Glomerular endothelial cell (primary cell): ENCODE data around the gene SMARCD2. TPM values are rescaled to one million over a fixed set of nuclear protein-coding genes. Genes with fewer than 3 reads are reported as not detected.

Source experiments
- DNase-seq: peaks from one replicate; pipeline ENCODE4 v3.0.0-alpha.2; 2011; ENCODE audit warnings: low read depth, low spot score; ENCODE audit errors: extremely low read depth
- total RNA-seq: library from RNA; depleted of rRNA; stranded (reverse); fragments of >200 nt; gene quantifications from 2 replicates; pipeline ENCODE4 v1.2.3, GENCODE V29; 2015

SMARCD2 gene
- total RNA-seq, 1 donor from 2014 or later = 79.5 TPM

DNA sequence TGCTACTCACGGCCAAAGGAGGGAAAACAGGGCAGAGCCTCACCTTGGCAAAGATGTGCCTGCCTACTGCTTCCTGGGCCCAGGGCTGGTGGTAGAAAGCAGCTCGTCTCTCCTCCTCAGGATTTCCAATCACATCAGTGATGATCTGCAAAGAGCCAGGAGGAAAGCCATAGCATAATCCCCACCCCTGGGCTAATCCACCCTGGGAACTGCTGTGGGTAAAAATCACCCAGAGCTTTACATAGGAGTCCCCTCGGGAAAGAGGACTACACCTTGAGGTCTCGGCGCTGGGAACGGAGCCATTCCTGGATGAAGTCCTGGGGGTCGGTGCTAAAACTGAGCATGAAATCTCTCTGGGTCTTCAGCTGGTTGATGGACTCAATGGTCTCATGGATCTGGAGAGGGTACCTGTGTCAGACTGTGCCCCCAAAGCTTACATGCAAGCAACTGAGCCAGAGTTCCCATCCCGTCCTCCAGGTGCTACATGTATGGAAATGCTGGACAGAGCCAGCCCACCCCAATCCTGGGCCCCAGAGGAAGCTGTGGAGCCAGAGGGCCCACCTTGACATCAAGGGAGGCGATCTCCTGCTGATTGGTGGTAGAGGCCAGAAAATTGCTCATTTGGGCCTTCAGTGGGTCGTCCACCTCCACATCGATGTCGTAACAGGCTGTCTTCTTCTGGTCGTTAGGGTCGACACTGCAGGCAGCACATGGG lies 9.3 kb downstream of the SMARCD2 start:
- no peak for DNase-seq

DNA sequence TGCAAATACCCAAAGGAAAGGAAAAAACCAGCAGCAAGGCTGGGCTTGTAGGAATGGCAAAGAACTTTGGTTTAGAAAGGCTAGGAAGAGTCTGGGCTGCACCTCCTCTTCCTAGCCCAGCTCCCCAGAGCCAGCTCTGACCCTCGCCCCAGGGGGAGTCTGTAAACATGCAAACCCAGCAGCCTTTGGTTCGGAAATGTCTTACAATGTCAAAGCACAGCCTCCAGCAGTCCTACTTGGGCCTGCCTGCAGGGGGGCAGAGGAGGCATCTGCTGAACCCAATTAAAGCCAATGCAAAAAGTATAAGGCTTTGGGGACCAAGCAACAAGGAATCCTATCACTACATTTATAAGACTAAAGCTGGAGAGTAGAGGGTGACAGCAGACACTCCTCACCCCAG lies 10.0 kb downstream of the SMARCD2 start:
- no peak for DNase-seq

DNA sequence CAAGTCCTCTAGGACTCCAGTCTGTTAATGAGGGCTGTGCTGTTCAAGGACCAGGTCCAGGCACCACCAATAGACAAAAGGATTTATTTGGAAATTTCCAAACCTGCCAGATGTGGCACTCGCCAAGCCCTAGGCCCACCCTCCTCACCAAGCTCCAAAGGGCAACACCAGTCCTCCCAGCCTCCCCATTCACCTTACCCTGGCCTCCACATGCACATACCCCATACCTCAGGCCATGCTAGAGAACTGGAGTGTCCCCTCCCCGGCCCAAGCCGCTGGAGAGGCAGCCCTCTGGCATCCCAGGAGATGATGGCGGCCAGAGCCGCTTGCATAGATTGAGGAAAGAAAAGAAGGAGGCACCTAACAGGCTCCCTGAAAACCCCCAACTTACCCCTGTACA lies 10.5 kb downstream of the SMARCD2 start:
- no peak for DNase-seq

DNA sequence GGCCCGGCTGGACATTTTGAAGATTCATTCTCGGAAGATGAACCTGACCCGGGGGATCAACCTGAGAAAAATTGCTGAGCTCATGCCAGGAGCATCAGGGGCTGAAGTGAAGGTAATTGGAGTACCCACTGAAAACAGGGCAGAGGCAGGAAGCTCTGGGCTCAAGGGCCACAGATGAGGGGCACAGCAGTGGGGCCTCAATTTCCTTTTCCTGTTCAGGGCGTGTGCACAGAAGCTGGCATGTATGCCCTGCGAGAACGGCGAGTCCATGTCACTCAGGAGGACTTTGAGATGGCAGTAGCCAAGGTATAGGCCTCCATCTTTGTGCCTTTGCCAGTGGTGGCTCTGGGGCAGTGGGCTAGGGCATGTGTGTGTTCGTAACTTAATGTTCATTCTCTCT lies 11.0 kb downstream of the SMARCD2 start:
- DNase-seq = no peak

DNA sequence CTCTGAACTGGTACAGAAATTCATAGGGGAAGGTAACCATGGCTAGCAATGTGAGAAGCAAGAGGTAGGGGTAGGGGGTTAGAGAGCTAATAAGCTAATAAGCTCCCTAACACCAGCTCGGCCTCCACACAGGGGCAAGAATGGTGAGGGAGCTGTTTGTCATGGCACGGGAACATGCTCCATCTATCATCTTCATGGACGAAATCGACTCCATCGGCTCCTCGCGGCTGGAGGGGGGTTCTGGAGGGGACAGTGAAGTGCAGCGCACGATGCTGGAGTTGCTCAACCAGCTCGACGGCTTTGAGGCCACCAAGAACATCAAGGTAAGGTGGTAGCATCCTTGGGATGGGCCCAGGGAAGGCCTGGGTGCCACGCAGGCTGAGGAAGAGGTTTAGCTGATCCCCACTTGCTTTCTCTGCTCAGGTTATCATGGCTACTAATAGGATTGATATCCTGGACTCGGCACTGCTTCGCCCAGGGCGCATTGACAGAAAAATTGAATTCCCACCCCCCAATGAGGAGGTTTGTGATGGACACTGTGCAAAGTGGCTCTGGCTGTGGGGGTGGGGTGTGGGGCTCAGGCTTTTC lies 11.5 kb downstream of the SMARCD2 start:
- DNase-seq = no peak

DNA sequence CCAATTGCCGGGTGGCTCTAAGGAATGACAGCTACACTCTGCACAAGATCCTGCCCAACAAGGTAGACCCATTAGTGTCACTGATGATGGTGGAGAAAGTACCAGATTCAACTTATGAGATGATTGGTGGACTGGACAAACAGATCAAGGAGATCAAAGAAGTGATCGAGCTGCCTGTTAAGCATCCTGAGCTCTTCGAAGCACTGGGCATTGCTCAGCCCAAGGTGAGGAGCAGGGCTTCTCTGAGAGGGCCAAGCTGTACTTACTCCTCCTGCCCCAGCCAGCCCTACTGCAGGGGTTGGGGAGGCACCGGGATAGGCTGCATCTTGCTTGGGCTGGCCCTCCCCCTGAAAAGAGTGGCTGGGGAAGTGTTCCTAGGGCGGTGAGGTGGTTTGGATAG lies 12.2 kb downstream of the SMARCD2 start:
- no peak for DNase-seq

DNA sequence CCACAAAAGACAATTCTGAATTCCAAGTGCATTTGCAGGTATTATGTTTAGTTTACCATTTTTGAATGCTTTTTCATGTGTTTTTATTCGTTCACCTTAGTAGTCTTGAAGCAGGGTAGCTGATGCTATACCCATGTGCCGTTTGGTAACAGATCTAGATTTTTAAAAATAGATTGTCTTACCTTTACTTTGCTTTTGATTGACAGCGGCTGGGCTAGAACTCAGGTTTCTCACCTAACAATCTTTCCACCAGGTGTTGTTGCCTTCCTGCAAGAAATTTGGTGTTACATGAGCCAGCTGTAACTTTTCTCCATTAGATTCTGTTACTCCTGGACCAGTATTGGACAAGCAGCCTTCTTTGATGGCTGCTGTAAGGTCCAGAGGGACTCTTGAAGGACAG lies 13.5 kb downstream of the SMARCD2 start:
- DNase-seq = no peak

DNA sequence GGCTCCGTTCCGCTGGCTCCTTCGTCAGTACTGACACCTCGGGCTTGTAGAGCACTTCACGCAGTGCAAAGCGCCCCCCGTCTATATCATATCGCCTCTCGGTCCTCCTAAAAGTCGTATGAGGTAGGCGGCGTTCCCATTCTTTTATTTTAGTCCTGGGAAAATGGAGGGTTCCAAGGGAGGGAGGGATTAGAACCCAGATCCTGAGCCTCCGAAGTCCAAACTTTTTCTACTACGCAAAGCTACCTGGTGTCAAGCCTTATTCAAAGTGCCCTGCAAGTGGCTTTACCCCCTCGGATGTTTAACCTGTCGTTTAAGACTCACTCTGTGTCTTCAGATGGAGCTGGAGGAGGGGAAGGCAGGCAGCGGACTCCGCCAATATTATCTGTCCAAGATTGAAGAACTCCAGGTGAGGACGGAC lies 14.7 kb downstream of the SMARCD2 start:
- no peak for DNase-seq

DNA sequence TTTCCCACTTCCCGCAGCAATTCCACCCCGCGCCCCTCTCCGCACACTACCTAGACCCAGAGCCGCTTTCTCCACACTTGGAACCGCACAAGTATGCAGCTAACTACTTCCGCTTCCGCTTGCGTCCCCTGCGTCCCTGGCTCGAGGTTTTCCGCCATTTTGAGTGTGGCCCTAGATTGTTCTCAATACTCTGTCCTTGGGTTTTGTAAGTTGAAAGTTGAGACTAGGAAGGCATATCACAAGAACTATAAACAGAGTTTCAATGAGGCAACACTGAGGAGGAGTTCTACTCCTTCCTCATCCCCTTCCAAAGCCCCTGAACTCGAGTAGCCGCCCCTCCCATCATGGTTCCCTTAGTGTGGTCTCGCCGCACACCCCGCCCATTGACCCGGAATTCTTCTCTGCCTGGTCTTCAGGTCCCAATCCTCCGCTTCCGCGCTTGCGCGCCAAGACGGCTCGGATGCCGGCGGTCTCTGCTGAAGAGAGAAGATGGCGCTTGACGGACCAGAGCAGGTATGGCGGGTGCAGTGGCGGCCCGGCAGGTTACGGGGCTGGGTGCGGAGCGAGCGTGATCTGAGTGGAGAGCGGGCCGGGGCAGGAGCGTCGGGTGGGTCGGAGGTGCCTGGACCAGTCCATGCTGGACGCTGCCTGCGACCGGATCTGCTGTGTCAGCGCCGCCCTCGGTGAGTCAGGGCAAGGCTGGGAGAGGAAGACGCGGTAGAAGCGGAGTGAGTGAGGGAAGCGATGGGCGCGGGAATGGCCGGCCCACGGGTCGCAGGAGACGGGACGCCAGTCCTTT lies 15.3 kb downstream of the SMARCD2 start, which contains the start of the genes FTSJ3 and PSMC5:
FTSJ3 (minus strand) TSS at position 662 of the 799 bp plus-strand sequence. CDS start 761 bp downstream, outside the sequence.
PSMC5 (plus strand) TSS at position 430 of the 799 bp plus-strand sequence; CDS start at position 490, 60 bp downstream.
- peak; percentile 92 for DNase-seq

DNA sequence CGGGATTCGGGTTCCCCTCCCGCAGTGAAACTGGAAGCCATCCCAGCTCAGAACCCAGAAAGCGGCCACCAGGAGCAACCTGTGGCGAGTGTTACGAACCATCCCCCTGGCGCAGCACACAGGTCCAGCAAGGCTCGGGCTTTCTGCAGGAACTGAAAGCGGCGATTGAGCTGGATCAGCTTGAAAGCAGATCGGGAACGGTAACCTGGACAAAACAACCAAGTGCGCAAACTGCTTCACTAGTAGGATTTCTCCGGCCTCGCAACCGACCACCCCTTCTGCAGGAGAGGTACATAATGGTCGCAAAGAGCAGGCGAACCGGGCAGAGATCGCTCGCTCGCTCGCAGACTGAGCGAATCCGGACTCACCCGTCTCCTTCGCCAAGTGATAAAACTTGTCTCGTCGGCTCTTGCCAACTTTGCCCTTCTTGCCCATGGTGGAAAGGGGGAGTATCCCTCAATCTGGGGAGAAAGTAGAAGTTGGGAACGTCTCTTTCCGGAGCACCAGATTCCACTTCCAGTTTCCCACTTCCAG lies 15.9 kb downstream of the SMARCD2 start:
- DNase-seq = no peak

DNA sequence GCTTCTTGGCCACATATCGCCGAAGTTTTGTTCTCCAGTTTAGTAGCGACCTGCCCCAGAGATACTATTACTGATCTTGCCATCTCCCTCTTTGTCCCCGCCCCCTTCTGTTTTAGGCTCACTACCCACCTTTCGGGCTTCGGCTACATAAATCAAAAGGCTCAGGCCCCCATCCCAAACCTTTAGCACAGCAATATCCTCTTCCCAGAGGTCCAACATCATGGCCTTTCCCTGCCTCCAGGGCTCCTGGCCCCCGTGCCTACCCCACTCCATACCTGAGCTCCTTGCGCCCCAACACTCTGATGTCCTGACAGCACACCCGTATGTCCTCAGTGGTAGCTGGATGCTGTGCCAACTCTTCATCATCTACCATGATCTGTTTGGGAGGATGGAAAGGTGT lies 18.1 kb downstream of the SMARCD2 start:
- no peak for DNase-seq

DNA sequence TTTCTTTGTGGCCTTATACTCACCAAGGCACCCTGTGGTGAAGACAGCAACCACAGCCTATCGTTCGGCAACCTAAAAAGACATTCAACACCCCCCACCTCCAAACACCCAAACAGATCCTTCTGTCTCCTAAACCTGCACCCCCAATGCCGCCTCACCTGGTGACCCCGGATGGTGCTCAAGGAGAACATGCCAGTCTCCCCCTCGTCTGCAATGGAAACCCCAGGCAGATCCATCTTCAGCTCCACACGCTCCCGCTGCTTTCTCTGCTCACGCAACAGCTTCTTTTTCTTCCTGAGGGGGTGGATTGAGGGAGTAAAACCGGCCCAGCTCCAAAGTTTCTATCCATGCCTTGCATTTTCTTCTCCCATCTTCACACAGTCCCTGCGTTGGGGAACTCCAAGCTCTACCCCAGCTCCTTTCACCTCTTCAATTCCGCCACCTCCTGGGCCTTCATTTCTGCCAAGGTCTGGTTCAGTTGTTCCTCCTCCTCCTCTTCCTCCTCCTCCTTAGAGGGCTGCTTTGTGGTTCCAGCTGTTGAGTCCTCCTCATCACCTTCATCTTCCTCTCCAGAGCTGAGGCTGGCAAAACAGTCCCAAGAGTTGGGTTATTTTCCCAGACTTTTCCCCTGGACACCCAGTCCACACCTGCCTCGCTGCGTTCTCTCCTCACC lies 18.7 kb downstream of the SMARCD2 start:
- DNase-seq = no peak

DNA sequence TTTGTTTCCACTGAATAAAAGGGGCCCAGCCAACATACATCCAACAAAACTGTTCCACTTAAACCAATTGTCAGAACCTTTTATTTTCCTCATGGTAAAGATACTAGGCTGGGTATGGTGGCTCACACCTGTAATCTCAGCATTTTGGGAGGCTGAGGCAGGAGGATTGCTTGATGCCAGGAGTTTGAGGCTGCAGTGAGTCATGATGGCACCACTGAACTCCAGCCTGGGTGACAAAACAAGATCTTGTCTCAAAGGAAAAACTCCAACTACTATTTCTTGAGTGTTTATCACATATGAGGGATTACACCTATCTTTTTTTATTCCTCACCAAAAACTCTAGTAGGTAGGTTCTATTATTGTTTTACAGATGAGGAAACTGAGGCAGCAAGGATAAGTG lies 19.9 kb downstream of the SMARCD2 start:
- DNase-seq = no peak

DNA sequence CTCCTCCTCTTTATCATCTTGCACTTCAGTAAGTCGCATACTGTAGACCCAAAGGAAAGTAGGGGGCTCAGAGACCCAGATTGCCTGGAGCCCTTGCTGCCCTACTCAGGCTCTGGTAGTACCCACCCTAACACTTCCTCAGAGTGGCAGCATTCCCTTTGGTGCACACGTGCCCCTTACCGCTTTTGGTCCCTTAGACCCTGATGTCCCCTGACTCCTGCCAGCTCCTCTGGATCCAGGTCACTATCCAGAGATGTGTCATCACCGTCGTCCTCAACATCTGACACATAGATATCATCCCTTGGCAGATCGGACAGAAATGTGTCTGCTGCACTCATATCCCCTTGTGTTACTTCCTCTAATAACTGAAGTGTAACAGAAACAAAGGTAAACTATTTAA lies 20.7 kb downstream of the SMARCD2 start:
- no peak for DNase-seq

DNA sequence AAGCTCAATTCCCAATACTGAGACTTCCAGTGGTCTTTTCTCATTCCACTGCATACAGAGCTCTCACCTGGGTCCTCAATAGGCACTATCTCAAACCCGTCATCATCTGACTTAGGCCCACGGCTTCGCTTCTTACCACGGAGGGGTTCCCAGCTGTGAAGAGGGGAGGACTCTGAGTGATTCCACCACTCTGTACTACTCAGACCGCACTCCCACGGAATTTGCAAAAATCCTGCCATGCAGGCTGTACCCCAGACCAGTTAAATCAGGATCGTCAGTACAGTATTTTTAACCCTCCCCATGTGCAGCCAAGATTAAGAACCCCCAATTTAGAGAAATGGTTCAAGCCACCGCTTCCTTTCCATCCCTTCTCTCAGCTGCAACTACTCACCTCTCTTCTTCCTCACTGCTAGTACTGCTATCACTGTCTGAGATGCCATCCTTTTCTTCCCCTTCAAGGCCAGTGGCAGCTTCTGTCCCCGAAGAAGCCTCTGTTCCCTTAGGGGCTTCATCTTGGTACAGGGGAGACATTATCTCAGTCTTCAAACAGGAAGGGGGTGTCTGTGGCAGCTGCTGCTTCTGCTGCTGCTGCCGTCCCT lies 21.4 kb downstream of the SMARCD2 start:
- DNase-seq = no peak

DNA sequence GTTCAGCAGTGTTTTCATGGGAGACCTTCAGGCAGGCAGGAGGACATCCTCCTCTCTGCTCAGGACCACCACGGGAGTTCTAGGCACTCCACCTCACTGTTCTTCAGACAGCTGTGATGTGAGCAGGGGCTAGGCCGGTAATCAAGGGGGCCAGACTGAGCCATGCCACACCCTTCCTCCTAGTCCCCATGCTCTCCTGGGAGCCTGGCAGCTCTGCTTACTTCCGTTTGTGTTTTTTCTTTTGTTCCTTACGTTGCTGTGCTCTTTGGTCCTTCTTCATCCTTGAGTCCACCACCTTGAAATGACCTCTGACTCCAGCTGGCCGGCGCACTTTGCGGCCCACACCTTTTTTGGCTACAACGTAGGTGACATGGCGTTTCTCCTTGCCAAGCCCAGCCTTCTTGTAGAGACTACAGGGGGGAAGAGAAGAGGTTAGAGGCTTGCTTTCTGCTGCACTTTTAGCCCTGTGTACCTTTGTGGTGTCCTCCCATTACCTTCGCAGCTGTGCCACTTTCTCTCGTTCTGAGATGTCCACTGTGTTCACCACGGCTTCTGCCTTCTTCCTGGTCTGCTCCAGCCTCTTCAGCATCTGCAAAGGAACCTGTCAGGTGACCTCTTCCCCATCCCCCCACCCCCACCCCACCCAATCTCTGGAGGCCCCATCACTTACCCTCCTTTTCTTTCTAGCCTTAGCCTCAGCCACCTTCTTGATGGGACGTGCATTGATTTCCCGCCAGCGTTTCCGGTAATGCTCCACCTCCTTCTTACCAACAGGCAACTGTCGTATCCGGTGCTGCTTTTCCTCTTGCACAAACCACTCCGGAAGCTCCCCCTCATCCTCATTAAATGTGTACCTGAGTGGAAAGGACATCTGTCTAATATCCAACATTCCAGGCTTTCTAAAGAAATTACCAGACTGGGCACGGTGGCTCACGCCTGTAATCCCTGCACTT lies 22.6 kb downstream of the SMARCD2 start:
- no peak for DNase-seq

DNA sequence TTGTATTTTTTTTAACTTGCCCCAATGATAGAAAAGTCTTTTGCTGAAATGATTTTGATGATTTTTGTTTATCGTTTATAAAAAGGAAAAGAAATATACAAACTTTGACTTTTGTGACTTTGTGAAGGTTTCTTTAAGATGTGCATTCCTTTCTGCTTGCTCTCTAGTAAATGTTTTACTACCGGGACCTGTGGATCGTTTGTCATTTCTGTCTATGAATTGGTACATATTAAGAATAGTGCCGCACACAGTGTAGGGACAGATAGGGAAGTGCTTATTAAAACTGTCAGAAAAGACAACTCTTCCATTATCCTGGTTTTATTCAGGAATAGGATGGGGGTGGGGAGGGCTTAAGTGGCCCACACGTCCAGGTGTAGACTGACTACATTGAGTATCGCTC lies 23.4 kb downstream of the SMARCD2 start:
- no peak for DNase-seq

DNA sequence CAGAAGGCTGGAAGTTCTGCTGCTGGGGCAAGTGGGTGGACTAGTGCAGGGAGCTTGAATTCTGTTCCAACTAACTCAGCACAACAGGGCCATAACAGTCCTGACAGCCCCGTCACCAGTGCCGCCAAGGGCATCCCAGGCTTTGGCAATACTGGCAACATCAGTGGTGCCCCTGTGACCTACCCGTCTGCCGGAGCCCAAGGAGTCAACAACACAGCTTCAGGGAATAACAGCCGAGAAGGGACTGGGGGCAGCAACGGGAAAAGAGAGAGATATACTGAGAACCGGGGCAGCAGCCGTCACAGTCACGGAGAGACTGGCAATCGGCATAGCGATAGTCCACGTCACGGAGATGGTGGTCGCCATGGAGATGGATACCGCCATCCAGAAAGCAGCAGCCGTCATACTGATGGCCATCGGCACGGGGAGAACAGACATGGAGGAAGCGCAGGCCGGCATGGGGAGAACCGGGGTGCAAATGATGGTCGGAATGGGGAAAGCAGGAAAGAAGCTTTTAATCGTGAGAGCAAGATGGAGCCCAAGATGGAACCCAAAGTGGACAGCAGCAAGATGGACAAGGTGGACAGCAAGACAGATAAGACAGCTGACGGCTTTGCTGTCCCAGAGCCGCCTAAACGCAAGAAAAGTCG lies 24.6 kb downstream of the SMARCD2 start:
- no peak for DNase-seq

DNA sequence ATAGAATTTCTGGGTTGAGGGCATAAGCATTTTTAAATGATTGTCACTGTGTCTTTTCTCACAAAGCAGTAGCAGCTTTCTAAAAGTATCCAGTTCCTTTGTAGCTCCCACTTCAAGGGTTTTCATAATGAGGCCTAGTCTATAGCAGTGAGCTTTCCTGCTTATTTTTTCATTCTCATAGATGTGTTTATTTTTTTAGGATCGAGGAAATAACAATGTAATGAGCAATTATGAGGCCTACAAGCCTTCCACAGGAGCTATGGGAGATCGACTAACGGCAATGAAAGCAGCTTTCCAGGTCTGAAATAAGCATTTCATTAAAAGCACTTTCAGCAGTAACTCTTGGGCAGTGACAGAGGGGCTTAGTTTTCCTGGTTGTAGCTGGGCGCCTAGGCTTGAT lies 25.8 kb downstream of the SMARCD2 start:
- no peak for DNase-seq
